Natural killer cell (primary cell): Measurements from ENCODE around the gene AJAP1. TPM values are rescaled to one million over a fixed set of nuclear protein-coding genes. Genes with fewer than 3 reads are reported as not detected.

Experiments
- ATAC-seq, 3 donors: fragments of 150-1000 bp in 2 of 3; fragments of 200-7000 bp in 1 of 3; cut with Tn5 transposase; 1 replicate in 1 of 3; 2 replicates in 2 of 3; pipeline ENCODE4 v1.10.0; 2021; ENCODE audit warnings: mild to moderate bottlenecking in 2 of 3, moderate library complexity in 2 of 3
- DNase-seq, 2 donors: peaks; one replicate each; pipeline versions ENCODE4 v3.0.0 to v3.0.0-alpha.2; 2013 to 2021; ENCODE audit warnings: mixed read lengths in 1 of 2
- H3K27ac ChIP-seq: one replicate; pipeline ENCODE4 v1.5.1; 2013; ENCODE audit warnings: mild to moderate bottlenecking, low read length
- H3K27me3 ChIP-seq: one replicate; pipeline ENCODE4 v1.6.1; 2013; ENCODE audit warnings: low read length; ENCODE audit not compliant: control insufficient read depth, insufficient read depth
- H3K36me3 ChIP-seq: one replicate; pipeline ENCODE4 v1.6.1; 2013; ENCODE audit warnings: low read length; ENCODE audit not compliant: control insufficient read depth, insufficient read depth
- H3K4me1 ChIP-seq: one replicate; pipeline ENCODE4 v1.6.1; 2013; ENCODE audit warnings: low read length; ENCODE audit not compliant: control insufficient read depth, insufficient read depth
- H3K4me3 ChIP-seq: one replicate; pipeline ENCODE4 v1.5.1; 2013; ENCODE audit warnings: low read length
- H3K9me3 ChIP-seq: one replicate; pipeline ENCODE4 v1.6.1; 2013; ENCODE audit warnings: low read length; ENCODE audit not compliant: control insufficient read depth, insufficient read depth
- H3K27ac Mint-ChIP-seq, 2 donors: one replicate each; pipeline ENCODE4 v1.8.0; 2022; ENCODE audit warnings: mild to moderate bottlenecking in 2 of 2, mixed read lengths in 2 of 2, moderate library complexity in 1 of 2
- H3K27me3 Mint-ChIP-seq, 2 donors: one replicate each; pipeline ENCODE4 v1.8.0; 2022; ENCODE audit warnings: low read depth in 2 of 2, mixed read lengths in 2 of 2
- H3K36me3 Mint-ChIP-seq: one replicate; pipeline ENCODE4 v1.8.0; 2022; ENCODE audit warnings: mixed read lengths
- H3K4me1 Mint-ChIP-seq, 2 donors: one replicate each; pipeline ENCODE4 v1.8.0; 2022; ENCODE audit warnings: mixed read lengths in 2 of 2
- H3K4me3 Mint-ChIP-seq: one replicate; pipeline ENCODE4 v1.8.0; 2022; ENCODE audit warnings: mild to moderate bottlenecking, moderate library complexity, mixed read lengths
- H3K9me3 Mint-ChIP-seq, 2 donors: one replicate each; pipeline ENCODE4 v1.8.0; 2022; ENCODE audit warnings: mixed read lengths in 2 of 2
- CTCF ChIP-seq: fragments of 200-600 bp; IDR thresholded peaks from one replicate; pipeline ENCODE4 v1.8.0; 2022; ENCODE audit warnings: antibody characterized with exemption
- WGBS: methylation state at CpG from one replicate; pipeline ENCODE4 v1.1.7; 2013; ENCODE audit warnings: missing lambda C conversion rate; ENCODE audit not compliant: insufficient coverage; 5-methylcytosine and 5-hydroxymethylcytosine counted together
- intact Hi-C: fragments of 100-400 bp; cut with micrococcal nuclease; formaldehyde crosslinking; loops from one replicate; pipeline ENCODE4 v1.14.2; 2022
- total RNA-seq, 4 donors: library from RNA; stranded (reverse); fragments of 120-200 nt in 1 of 4; gene quantifications; one replicate each; pipeline versions ENCODE4 v1.2.3 to v1.2.4, GENCODE V29; 2013 to 2022

The AJAP1 gene
- total RNA-seq, 3 donors from 2014 or later (not counting 1 experiment from before 2014, with no cell fraction given), result not detected

GRCh38 chr1:4728319-4729089 lies 74.1 kb downstream of the AJAP1 start:
- no peaks in the 10 kb centered on the region for H3K27me3 ChIP-seq
- DNase-seq (no peak), ATAC-seq (no peak)
- intact Hi-C loops, result no loop called here
- Mint-ChIP-seq H3K27ac (no peak overlapping the region), H3K36me3 (no peaks in the 10 kb centered on the region), H3K4me3 (no peak overlapping the region), H3K27me3 (no peaks in the 10 kb centered on the region), H3K9me3 (no peaks in the 10 kb centered on the region), H3K4me1 (no peaks in the 10 kb centered on the region)
- no peak for TF ChIP-seq CTCF
- no peaks in the 10 kb centered on the region for H3K36me3 ChIP-seq
- WGBS, result 75% methylated on average over 19 of the region's 19 CpGs
- no peak overlapping the region for H3K4me3 ChIP-seq
- no peaks in the 10 kb centered on the region for H3K9me3 ChIP-seq
- no peak overlapping the region for H3K27ac ChIP-seq
- no peaks in the 10 kb centered on the region for H3K4me1 ChIP-seq

- 86% methylated on average over 12 of the region's 12 CpGs for WGBS
- no peak overlapping the region for H3K27ac ChIP-seq
- H3K27me3 Mint-ChIP-seq, result no peaks in the 10 kb centered on the region
- H3K4me1 Mint-ChIP-seq, result no peaks in the 10 kb centered on the region
- intact Hi-C loops, result no loop called here
- DNase-seq, result no peak
- H3K36me3 Mint-ChIP-seq, result no peaks in the 10 kb centered on the region
- H3K9me3 Mint-ChIP-seq, result no peaks in the 10 kb centered on the region
- H3K36me3 ChIP-seq, result no peaks in the 10 kb centered on the region
- no peaks in the 10 kb centered on the region for H3K27me3 ChIP-seq
- H3K27ac Mint-ChIP-seq, result no peak overlapping the region
- H3K4me3 Mint-ChIP-seq, result no peak overlapping the region
- no peak for TF ChIP-seq CTCF
- H3K4me1 ChIP-seq, result no peaks in the 10 kb centered on the region
- ATAC-seq, result no peak
- no peak overlapping the region for H3K4me3 ChIP-seq
- H3K9me3 ChIP-seq, result no peaks in the 10 kb centered on the region
Measured at GRCh38 chr1:4729090-4729471, 74.7 kb downstream of the AJAP1 start.

GRCh38 chr1:4730078-4730477 lies 75.7 kb downstream of the AJAP1 start:
- Histone ChIP-seq H3K36me3 (no peaks in the 10 kb centered on the region), H3K4me3 (no peak overlapping the region), H3K27ac (no peak overlapping the region), H3K27me3 (no peaks in the 10 kb centered on the region), H3K4me1 (no peaks in the 10 kb centered on the region), H3K9me3 (no peaks in the 10 kb centered on the region)
- no peak for DNase-seq
- Mint-ChIP-seq H3K36me3 (no peaks in the 10 kb centered on the region), H3K27ac (no peak overlapping the region), H3K9me3 (no peaks in the 10 kb centered on the region), H3K4me1 (no peaks in the 10 kb centered on the region), H3K4me3 (no peak overlapping the region), H3K27me3 (no peaks in the 10 kb centered on the region)
- intact Hi-C loops, result no loop called here
- ATAC-seq, result no peak
- WGBS, result 86% methylated on average over 11 of the region's 12 CpGs
- TF ChIP-seq CTCF, result no peak
